GM21367 (cell line): ENCODE results near the gene TRAPPC10.
"Not testable (repeated sequence)": the region's sequence is repeated elsewhere in the genome, so short reads cannot be mapped to it uniquely, and the experiment has no call there.

Experiments
- ATAC-seq: cut with Tn5 transposase; IDR thresholded peaks from one replicate; pipeline ENCODE4 v1.9.1; 2021; ENCODE audit not compliant: unreplicated experiment

Gene TRAPPC10

GRCh38 chr21:44140552-44140932, 128.4 kb downstream of the TRAPPC10 start:
- ATAC-seq, result not testable (repeated sequence)

DNA sequence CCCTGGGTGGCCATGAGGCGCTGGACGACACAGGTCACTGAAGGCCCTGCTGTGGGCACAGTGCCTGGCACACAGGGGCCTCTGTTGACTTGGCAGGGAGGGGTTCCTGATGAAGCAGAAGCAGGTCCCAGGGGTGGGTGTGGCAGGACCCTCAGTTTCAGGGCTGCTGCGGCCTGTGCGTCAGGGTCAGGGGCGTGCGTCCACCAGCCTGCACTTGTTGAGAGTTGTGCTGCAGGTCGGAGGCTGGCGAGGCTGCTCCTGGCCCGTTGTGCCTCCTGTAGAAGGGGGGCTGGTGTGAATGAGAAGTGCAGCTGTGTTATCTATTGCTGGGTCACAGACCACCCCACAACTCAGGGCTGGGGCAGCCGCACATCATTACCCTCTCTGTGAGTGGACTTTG, 130.4 kb downstream of the TRAPPC10 start:
- not testable (repeated sequence) for ATAC-seq

DNA sequence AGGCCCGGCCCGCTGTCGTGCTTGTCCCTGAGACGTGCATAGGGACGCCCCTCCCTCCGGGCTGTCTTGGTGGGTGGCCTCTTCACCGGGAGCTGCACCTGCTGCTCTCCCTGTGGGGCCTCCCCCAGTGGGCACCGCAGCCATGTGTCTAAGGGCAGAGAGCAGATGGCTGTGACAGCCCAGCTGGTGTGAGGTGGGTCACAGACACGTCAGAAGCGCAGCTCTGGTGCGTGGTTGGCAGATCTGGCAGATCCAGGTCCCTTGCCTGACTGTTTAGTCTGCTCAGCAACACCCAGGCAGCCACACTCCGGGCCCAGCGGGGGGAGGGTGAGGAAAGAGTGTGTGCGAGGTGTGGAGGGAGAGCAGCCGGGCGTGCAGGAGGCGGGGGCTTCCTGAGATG, 131.3 kb downstream of the TRAPPC10 start:
- ATAC-seq, result not testable (repeated sequence)

DNA sequence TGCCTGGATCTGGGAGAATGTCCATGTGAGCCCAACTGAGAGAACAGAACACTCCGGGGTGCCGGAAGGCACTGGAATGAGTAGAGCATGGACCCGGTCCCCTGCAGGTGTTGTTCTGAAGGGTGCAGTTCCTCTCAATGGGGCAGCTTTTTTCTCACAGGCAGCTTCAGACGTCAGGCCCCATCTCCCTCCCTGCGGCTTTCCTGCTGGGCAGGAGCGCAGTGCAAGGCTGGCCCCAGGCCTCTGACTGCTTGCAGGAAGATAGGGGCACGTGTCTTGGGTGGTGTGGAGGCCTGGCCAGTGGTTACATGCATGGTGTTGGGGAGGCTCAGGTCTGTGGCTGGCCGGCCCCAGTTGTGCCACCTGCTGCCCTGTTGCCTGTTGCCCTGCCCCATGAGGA, 131.9 kb downstream of the TRAPPC10 start:
- ATAC-seq, result not testable (repeated sequence)

GRCh38 chr21:44144784-44145602, 132.9 kb downstream of the TRAPPC10 start:
- ATAC-seq, result not testable (repeated sequence)

DNA sequence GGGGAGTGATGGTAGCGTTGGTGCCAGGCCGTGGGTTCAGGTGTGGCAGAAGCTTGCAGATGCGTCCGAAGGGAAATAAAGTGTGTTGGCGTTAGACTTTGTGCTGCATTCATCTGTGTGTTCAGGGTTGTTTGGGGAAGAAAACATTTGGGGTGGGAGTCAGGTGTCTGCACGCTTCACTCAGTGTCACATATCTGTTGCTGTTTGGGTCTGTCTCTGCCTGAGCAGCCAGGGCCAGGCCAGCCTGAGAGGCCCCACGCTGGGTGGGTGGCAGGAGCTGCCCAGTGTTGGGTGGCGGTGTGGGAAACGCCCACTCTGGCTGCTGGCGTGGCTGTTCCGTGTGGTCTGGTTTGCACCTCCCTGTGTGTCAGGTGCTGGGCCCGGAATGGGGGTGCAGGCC, 133.5 kb downstream of the TRAPPC10 start:
- ATAC-seq, result not testable (repeated sequence)

DNA sequence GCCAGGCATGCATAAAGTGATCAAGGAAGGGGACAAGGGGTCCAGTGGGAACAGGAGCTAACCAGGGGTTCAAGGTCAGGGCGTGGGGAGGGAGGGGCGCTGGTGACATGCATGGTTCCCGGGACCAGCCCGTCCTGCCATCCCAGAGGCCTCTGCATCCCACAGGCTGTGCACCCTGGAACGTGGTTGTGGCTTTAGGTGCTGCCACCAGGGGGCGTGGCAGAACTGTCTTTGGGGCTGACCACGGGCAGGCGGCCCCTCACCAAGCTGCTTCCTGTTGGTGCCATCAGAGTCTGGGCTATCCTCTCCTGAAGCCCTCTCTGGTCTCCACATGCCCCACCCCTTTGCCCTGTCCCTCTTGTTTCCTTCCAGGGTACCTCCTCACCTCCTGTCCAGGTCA, 135.0 kb downstream of the TRAPPC10 start:
- not testable (repeated sequence) for ATAC-seq

- ATAC-seq, result not testable (repeated sequence)
These were observed 138.1 kb downstream of the TRAPPC10 start for GRCh38 chr21:44150255-44150654.

GRCh38 chr21:44153214-44153888, 141.2 kb downstream of the TRAPPC10 start:
- ATAC-seq, result not testable (repeated sequence)

GRCh38 chr21:44153889-44154228, 141.8 kb downstream of the TRAPPC10 start:
- ATAC-seq, result not testable (repeated sequence)

DNA sequence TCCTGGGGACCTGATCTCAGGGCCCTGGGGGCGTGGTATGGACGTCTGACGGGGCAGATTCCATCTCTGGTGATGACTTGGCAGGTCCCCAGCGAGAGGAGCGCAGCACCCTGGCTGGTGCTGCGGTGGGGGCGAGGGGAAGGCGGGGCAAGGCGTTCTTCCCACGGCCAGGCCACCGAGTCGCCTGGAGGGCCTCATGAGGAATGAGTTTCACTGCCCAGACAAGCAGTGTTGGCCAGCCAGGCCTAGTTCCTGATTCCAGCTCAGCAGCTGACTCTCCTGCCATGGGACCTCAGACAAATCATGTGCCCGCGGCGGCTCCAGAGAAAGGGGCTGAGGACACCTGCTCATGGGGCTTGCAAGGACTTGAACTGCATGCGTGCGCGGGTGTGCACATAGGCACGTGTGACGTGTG, 142.7 kb downstream of the TRAPPC10 start:
- ATAC-seq, result not testable (repeated sequence)

- peak; percentile 30 for ATAC-seq
These were observed 143.3 kb downstream of the TRAPPC10 start for GRCh38 chr21:44155231-44155993.

DNA sequence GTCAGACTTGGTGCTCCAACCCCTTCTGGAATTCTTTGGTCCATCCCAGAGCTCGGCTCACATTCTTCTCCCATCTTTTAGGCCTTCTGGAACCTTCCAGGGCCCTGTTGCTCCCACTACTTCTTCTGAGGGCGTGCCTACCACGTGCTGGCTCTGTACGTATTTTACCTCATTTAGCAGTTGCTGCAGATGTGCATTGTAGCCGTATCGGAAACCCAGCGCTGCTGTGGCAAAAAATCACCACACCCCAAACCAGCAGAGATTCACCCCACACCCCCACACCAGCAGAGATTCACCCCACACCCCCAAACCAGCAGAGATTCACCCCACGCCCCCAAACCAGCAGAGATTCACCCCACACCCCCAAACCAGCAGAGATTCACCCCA, 143.9 kb downstream of the TRAPPC10 start:
- ATAC-seq, result not testable (repeated sequence)
